Common myeloid progenitor, CD34-positive (primary cell): Measurements from ENCODE around the gene CAMTA1.
"Not testable (repeated sequence)": the region's sequence is repeated elsewhere in the genome, so short reads cannot be mapped to it uniquely, and the experiment has no call there.

Experiments used
- CTCF ChIA-PET: fragments of 350-600 bp; sonication (Branson Sonifier 250); formaldehyde crosslinking; loops from one replicate; lab custom pipeline; 2021; ENCODE audit warnings: antibody characterized with exemption; lab: Charles Lee
- POLR2A ChIA-PET: fragments of 350-600 bp; sonication (Branson Sonifier 250); formaldehyde crosslinking; loops from one replicate; lab custom pipeline; 2021; ENCODE audit warnings: antibody characterized with exemption; lab: Charles Lee
- DNase-seq, 3 donors: peaks; one replicate each; pipeline versions ENCODE4 v3.0.0 to v3.0.0-alpha.2; 2013
- H3K27ac ChIP-seq, 2 experiments: 1 replicate in 1 of 2; 2 replicates in 1 of 2; pipeline ENCODE4 v1.7.0; 2013; ENCODE audit warnings: inconsistent platforms in 2 of 2, low read length in 2 of 2, mild to moderate bottlenecking in 2 of 2, low read depth in 1 of 2, moderate library complexity in 1 of 2; ENCODE audit not compliant: severe bottlenecking in 2 of 2, insufficient read depth in 1 of 2, poor library complexity in 1 of 2
- H3K27me3 ChIP-seq, 5 experiments: replicated peaks in 2 of 5; 1 replicate in 3 of 5; 2 replicates in 2 of 5; pipeline versions ENCODE4 v1.6.1 to v1.7.0; 2013; ENCODE audit warnings: low read length in 4 of 5, mild to moderate bottlenecking in 2 of 5, moderate library complexity in 2 of 5, inconsistent platforms in 1 of 5; ENCODE audit not compliant: insufficient read depth in 5 of 5, control insufficient read depth in 4 of 5
- H3K36me3 ChIP-seq, 4 experiments: 1 replicate in 2 of 4; 2 replicates in 2 of 4; pipeline versions ENCODE4 v1.6.1 to v1.7.0; 2013; ENCODE audit warnings: low read length in 3 of 4, control low read depth in 1 of 4, mild to moderate bottlenecking in 1 of 4; ENCODE audit not compliant: control insufficient read depth in 4 of 4, insufficient read depth in 4 of 4
- H3K4me1 ChIP-seq, 4 experiments: 1 replicate in 3 of 4; 2 replicates in 1 of 4; pipeline versions ENCODE4 v1.6.1 to v1.7.1; 2013; ENCODE audit warnings: low read length in 3 of 4, mild to moderate bottlenecking in 3 of 4, control low read depth in 1 of 4, inconsistent platforms in 1 of 4, moderate library complexity in 1 of 4; ENCODE audit not compliant: control insufficient read depth in 4 of 4, insufficient read depth in 4 of 4; ENCODE audit errors: control extremely low read depth in 1 of 4
- H3K4me3 ChIP-seq, 7 experiments: 1 replicate in 4 of 7; 2 replicates in 3 of 7; pipeline versions ENCODE4 v1.5.1 to v1.7.0; 2013; ENCODE audit warnings: mild to moderate bottlenecking in 7 of 7, low read length in 6 of 7, moderate library complexity in 6 of 7, inconsistent platforms in 2 of 7, low read depth in 2 of 7, control low read depth in 1 of 7; ENCODE audit not compliant: insufficient read depth in 4 of 7, control insufficient read depth in 1 of 7; ENCODE audit errors: extremely low read depth in 1 of 7
- H3K9me3 ChIP-seq, 5 experiments: 1 replicate in 4 of 5; 2 replicates in 1 of 5; pipeline versions ENCODE4 v1.6.1 to v1.7.1; 2013; ENCODE audit warnings: low read length in 4 of 5, mild to moderate bottlenecking in 2 of 5, inconsistent platforms in 1 of 5, low read depth in 1 of 5, moderate library complexity in 1 of 5; ENCODE audit not compliant: control insufficient read depth in 4 of 5, insufficient read depth in 2 of 5; ENCODE audit errors: control extremely low read depth in 1 of 5
- WGBS: methylation state at CpG from one replicate; pipeline ENCODE4 v1.1.5; 2013; ENCODE audit not compliant: insufficient coverage; 5-methylcytosine and 5-hydroxymethylcytosine counted together

CAMTA1 gene

GRCh38 chr1:7407980-7408770, 622.9 kb downstream of the CAMTA1 start:
- Histone ChIP-seq H3K27me3 (peaks cover 0 to 2% (median 0%) of the 10 kb centered on the region in 5 experiments), H3K4me1 (no peaks in the 10 kb centered on the region), H3K4me3 (no peak overlapping the region), H3K36me3 (no peaks in the 10 kb centered on the region), H3K9me3 (no peaks in the 10 kb centered on the region), H3K27ac (no peak overlapping the region)
- WGBS: 97% methylated on average over 20 of the region's 23 CpGs
- POLR2A ChIA-PET: interaction anchor here (0.6 kb wide), 1 partner anchor 1453 kb away, joined by 6 read pairs; no protein-coding TSS in a partner anchor
- CTCF ChIA-PET: no interaction called here
- DNase-seq: no peak

- Histone ChIP-seq H3K9me3 (no peaks in the 10 kb centered on the region), H3K27ac (no peak overlapping the region), H3K4me1 (no peaks in the 10 kb centered on the region), H3K27me3 (peaks cover 0 to 2% (median 0%) of the 10 kb centered on the region in 5 experiments), H3K36me3 (no peaks in the 10 kb centered on the region), H3K4me3 (no peak overlapping the region)
- ChIA-PET CTCF (no interaction called here), POLR2A (interaction anchor here (0.6 kb wide), 1 partner anchor 1454 kb away, joined by 6 read pairs; no protein-coding TSS in a partner anchor)
- no peak for DNase-seq
- 95% methylated on average over 5 of the region's 5 CpGs for WGBS
Measured at GRCh38 chr1:7408771-7409150, 623.5 kb downstream of the CAMTA1 start.

GRCh38 chr1:7409278-7409677, 624.0 kb downstream of the CAMTA1 start:
- H3K4me1 ChIP-seq: no peaks in the 10 kb centered on the region
- H3K27me3 ChIP-seq: peaks cover 0 to 2% (median 0%) of the 10 kb centered on the region in 5 experiments
- no peaks in the 10 kb centered on the region for H3K36me3 ChIP-seq
- H3K4me3 ChIP-seq: no peak overlapping the region
- no peak for DNase-seq
- H3K27ac ChIP-seq: no peak overlapping the region
- WGBS: 95% methylated on average over 7 of the region's 8 CpGs
- CTCF ChIA-PET: no interaction called here
- POLR2A ChIA-PET: no interaction called here
- H3K9me3 ChIP-seq: no peaks in the 10 kb centered on the region

GRCh38 chr1:7410156-7410555, 624.9 kb downstream of the CAMTA1 start:
- Histone ChIP-seq H3K27ac (no peak overlapping the region), H3K4me1 (no peaks in the 10 kb centered on the region), H3K36me3 (no peaks in the 10 kb centered on the region), H3K27me3 (peaks cover 0 to 2% (median 0%) of the 10 kb centered on the region in 5 experiments), H3K4me3 (no peak overlapping the region), H3K9me3 (no peaks in the 10 kb centered on the region)
- ChIA-PET CTCF (no interaction called here), POLR2A (no interaction called here)
- 83% methylated on average over 8 of the region's 10 CpGs for WGBS
- no peak for DNase-seq

GRCh38 chr1:7417618-7418017, 632.4 kb downstream of the CAMTA1 start:
- WGBS: 98% methylated on average over 12 of the region's 12 CpGs
- POLR2A ChIA-PET: interaction anchor here (0.5 kb wide), 1 partner anchor 13 kb away, joined by 3 read pairs; no protein-coding TSS in a partner anchor
- H3K4me3 ChIP-seq, H3K27ac ChIP-seq, H3K36me3 ChIP-seq, DNase-seq, H3K27me3 ChIP-seq, CTCF ChIA-PET, H3K9me3 ChIP-seq, H3K4me1 ChIP-seq: not testable (repeated sequence)

GRCh38 chr1:7418442-7419080, 633.3 kb downstream of the CAMTA1 start:
- H3K4me3 ChIP-seq: no peak overlapping the region
- ChIA-PET POLR2A (no interaction called here), CTCF (no interaction called here)
- peaks cover 0 to 6% (median 0%) of the 10 kb centered on the region in 5 experiments for H3K9me3 ChIP-seq
- 95% methylated on average over 8 of the region's 11 CpGs for WGBS
- no peaks in the 10 kb centered on the region for H3K27me3 ChIP-seq
- H3K27ac ChIP-seq: no peak overlapping the region
- no peaks in the 10 kb centered on the region for H3K4me1 ChIP-seq
- DNase-seq: no peak
- no peaks in the 10 kb centered on the region for H3K36me3 ChIP-seq

- no peaks in the 10 kb centered on the region for H3K27me3 ChIP-seq
- H3K9me3 ChIP-seq: peaks cover 0 to 6% (median 0%) of the 10 kb centered on the region in 5 experiments
- H3K4me1 ChIP-seq: no peaks in the 10 kb centered on the region
- H3K36me3 ChIP-seq: no peaks in the 10 kb centered on the region
- DNase-seq: no peak
- H3K27ac ChIP-seq: no peak overlapping the region
- ChIA-PET POLR2A (no interaction called here), CTCF (no interaction called here)
- 82% methylated on average over 8 of the region's 9 CpGs for WGBS
- no peak overlapping the region for H3K4me3 ChIP-seq
Measured at GRCh38 chr1:7420098-7420445, 634.8 kb downstream of the CAMTA1 start.
